Cardiac muscle cell (in vitro differentiated cells and primary cell): Measurements from ENCODE around the gene UNC80. TPM values are rescaled to one million over a fixed set of nuclear protein-coding genes. Genes with fewer than 3 reads are reported as not detected.

ENCODE experiments used
- DNase-seq, 2 donors: peaks; one replicate each; pipeline versions ENCODE4 v3.0.0 to v3.0.0-alpha.2; 2010 to 2017; ENCODE audit warnings: low read depth in 1 of 2, low spot score in 1 of 2
- H3K27ac ChIP-seq: fragments of 200-600 bp; sonication (generic); 2 replicates; pipeline ENCODE4 v1.5.1; 2016
- H3K27me3 ChIP-seq: fragments of 200-600 bp; sonication (generic); 2 replicates; pipeline ENCODE4 v1.6.0; 2016; ENCODE audit warnings: control low read depth
- H3K36me3 ChIP-seq: fragments of 200-600 bp; sonication (generic); 2 replicates; pipeline ENCODE4 v1.5.1; 2016; ENCODE audit warnings: control low read depth
- H3K4me1 ChIP-seq: fragments of 200-600 bp; sonication (generic); 2 replicates; pipeline ENCODE4 v1.8.1; 2017; ENCODE audit warnings: low read depth, mild to moderate bottlenecking, mixed run types
- H3K4me3 ChIP-seq: fragments of 200-600 bp; sonication (generic); 2 replicates; pipeline ENCODE4 v1.5.1; 2016; ENCODE audit warnings: mild to moderate bottlenecking
- H3K9me3 ChIP-seq: fragments of 200-600 bp; sonication (generic); 2 replicates; pipeline ENCODE4 v1.5.1; 2017; ENCODE audit warnings: low read depth, mild to moderate bottlenecking, control low read depth
- polyA plus RNA-seq: library from polyadenylated mRNA; unstranded; fragments of >200 nt; fragmentation: Nextera tagmentation; extraction: Ambion mirVana; gene quantifications from 2 replicates; pipeline ENCODE4 v1.2.1, GENCODE V29; 2016
- total RNA-seq: library from RNA; depleted of rRNA; stranded (reverse); fragments of >200 nt; gene quantifications from 2 replicates; pipeline ENCODE4 v1.2.3, GENCODE V29; 2016
- TF ChIP-seq, protein P1 (sequence below): IDR thresholded peaks from 2 replicates; pipeline ENCODE4 v1.5.1; 2012; ENCODE audit warnings: low read depth, mild to moderate bottlenecking, low read length

Gene UNC80, protein sequence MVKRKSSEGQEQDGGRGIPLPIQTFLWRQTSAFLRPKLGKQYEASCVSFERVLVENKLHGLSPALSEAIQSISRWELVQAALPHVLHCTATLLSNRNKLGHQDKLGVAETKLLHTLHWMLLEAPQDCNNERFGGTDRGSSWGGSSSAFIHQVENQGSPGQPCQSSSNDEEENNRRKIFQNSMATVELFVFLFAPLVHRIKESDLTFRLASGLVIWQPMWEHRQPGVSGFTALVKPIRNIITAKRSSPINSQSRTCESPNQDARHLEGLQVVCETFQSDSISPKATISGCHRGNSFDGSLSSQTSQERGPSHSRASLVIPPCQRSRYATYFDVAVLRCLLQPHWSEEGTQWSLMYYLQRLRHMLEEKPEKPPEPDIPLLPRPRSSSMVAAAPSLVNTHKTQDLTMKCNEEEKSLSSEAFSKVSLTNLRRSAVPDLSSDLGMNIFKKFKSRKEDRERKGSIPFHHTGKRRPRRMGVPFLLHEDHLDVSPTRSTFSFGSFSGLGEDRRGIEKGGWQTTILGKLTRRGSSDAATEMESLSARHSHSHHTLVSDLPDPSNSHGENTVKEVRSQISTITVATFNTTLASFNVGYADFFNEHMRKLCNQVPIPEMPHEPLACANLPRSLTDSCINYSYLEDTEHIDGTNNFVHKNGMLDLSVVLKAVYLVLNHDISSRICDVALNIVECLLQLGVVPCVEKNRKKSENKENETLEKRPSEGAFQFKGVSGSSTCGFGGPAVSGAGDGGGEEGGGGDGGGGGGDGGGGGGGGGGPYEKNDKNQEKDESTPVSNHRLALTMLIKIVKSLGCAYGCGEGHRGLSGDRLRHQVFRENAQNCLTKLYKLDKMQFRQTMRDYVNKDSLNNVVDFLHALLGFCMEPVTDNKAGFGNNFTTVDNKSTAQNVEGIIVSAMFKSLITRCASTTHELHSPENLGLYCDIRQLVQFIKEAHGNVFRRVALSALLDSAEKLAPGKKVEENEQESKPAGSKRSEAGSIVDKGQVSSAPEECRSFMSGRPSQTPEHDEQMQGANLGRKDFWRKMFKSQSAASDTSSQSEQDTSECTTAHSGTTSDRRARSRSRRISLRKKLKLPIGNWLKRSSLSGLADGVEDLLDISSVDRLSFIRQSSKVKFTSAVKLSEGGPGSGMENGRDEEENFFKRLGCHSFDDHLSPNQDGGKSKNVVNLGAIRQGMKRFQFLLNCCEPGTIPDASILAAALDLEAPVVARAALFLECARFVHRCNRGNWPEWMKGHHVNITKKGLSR (N-terminal part only)
- total RNA-seq = 0.25 and 0.54 TPM in 2 replicates
- 0.07 and 0.39 TPM in 2 replicates for polyA plus RNA-seq

GRCh38 chr2:209771474-209772289 is at the start of gene UNC80:
Gene UNC80 (plus strand): TSS chr2:209771832. CDS start chr2:209772073, 241 bp downstream.
- peaks cover 70% of the 10 kb centered on the region for H3K27me3 ChIP-seq
- peak; percentile 75 to 92 for DNase-seq
- no peak within 1 kb of the TSS for H3K27ac ChIP-seq
- TF ChIP-seq, protein P1, sequence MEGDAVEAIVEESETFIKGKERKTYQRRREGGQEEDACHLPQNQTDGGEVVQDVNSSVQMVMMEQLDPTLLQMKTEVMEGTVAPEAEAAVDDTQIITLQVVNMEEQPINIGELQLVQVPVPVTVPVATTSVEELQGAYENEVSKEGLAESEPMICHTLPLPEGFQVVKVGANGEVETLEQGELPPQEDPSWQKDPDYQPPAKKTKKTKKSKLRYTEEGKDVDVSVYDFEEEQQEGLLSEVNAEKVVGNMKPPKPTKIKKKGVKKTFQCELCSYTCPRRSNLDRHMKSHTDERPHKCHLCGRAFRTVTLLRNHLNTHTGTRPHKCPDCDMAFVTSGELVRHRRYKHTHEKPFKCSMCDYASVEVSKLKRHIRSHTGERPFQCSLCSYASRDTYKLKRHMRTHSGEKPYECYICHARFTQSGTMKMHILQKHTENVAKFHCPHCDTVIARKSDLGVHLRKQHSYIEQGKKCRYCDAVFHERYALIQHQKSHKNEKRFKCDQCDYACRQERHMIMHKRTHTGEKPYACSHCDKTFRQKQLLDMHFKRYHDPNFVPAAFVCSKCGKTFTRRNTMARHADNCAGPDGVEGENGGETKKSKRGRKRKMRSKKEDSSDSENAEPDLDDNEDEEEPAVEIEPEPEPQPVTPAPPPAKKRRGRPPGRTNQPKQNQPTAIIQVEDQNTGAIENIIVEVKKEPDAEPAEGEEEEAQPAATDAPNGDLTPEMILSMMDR = no peak
- H3K9me3 ChIP-seq = no peaks in the 10 kb centered on the region
- H3K4me1 ChIP-seq = no peaks in the 10 kb centered on the region
- no peaks in the 10 kb centered on the region for H3K36me3 ChIP-seq
- peak within 1 kb of the TSS; percentile 57 for H3K4me3 ChIP-seq

DNA sequence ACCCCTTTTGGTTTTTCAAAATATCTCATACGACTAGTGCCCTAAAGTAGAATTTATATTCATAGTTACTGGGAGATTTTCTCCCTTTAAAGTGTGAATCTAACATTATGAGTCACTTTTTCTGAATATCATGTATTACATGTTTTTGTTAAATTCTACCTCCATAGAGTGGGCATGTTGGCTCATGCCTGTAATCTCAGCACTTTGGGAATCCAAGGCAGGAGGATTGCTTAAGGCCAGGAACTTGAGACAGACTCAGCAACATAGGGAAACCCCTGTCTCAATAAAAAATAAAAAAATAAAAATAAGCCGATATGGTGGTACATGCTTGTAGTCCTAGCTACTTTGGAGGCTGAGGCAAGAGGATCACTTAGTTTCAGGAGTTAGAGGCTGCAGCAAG is 45.3 kb upstream of the UNC80 start:
- DNase-seq = no peak
- Histone ChIP-seq H3K4me1 (no peaks in the 10 kb centered on the region), H3K27me3 (no peaks in the 10 kb centered on the region), H3K4me3 (no peak overlapping the region), H3K27ac (no peak overlapping the region), H3K9me3 (no peaks in the 10 kb centered on the region), H3K36me3 (no peaks in the 10 kb centered on the region)
- TF ChIP-seq, protein P1 = no peak

- no peaks in the 10 kb centered on the region for H3K4me1 ChIP-seq
- no peaks in the 10 kb centered on the region for H3K9me3 ChIP-seq
- no peak for DNase-seq
- H3K27ac ChIP-seq = no peak overlapping the region
- no peaks in the 10 kb centered on the region for H3K27me3 ChIP-seq
- H3K4me3 ChIP-seq = no peak overlapping the region
- TF ChIP-seq, protein P1 = no peak
- H3K36me3 ChIP-seq = no peaks in the 10 kb centered on the region
Observed at GRCh38 chr2:209727077-209727476, 44.6 kb upstream of the UNC80 start.

DNA sequence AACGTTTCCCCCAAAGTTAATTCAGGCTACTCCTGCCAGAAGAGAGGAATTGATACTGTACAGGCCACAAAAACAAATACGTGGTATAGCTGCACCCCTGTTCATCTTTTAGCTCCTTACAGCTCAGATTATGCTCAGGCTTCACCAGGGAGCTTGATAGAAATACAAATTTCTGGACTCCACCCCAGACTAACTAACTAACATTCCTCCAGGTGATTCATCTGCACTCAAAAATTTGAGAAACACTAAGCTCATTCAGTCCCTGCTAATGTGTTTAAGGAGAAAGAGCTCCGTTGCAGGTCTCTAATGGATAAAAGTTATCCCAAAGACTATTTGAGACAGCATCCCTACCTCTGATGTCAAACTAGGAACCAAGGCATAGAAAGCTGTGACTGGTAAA is 36.8 kb upstream of the UNC80 start:
- no peak for DNase-seq
- no peak overlapping the region for H3K27ac ChIP-seq
- no peaks in the 10 kb centered on the region for H3K36me3 ChIP-seq
- TF ChIP-seq, protein P1 = no peak
- no peaks in the 10 kb centered on the region for H3K27me3 ChIP-seq
- H3K4me1 ChIP-seq = no peaks in the 10 kb centered on the region
- no peaks in the 10 kb centered on the region for H3K9me3 ChIP-seq
- H3K4me3 ChIP-seq = no peak overlapping the region
